ENCODE measurements around the gene CAD.
A peak's percentile ranks its signal among the peaks of the same experiment; 100 is the strongest.
"Not testable (repeated sequence)": the region's sequence is repeated elsewhere in the genome, so short reads cannot be mapped to it uniquely, and the experiment has no call there.

The CAD gene

DNA sequence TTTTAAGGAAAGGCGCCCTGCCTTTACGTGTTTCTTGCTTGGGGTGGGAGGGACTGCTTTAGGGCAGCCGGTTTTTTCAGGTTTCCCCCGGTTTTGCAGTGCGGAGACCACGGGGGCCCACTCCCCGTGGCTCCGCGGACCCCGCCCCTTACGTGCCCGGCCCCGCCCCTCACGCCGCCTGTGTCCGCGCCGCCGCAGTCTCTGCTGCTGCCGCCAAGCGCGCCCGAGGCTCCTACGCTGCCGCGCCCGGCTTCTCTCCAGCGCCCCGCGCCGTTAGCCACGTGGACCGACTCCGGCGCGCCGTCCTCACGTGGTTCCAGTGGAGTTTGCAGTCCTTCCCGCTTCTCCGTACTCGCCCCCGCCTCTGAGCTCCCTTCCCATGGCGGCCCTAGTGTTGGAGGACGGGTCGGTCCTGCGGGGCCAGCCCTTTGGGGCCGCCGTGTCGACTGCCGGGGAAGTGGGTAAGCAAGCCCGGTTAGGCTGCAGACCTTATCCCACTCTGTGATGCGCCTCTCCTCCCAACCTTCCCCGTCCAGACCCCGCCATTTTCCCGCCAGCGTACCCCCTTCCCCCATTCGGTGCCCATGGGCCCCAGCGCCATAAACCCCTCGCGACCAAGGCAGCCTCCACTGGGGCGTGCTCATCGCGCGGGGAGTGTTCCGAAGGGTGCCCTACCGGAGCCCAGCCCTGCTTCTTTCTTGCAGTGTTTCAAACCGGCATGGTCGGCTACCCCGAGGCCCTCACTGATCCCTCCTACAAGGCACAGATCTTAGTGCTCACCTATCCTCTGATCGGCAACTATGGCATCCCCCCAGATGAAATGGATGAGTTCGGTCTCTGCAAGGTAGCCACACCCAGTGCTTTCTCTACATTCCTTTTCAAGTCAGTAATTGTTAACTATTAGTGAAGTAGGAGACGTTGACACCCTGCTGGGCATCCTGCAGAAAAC is at the start of gene CAD:
Gene CAD (plus strand): TSS at position 197 of the 949 bp plus-strand sequence. CDS start 183 bp downstream, at position 380.
- peak; percentile 69 for DNase-seq (ENCODE audit: low read depth)

DNA sequence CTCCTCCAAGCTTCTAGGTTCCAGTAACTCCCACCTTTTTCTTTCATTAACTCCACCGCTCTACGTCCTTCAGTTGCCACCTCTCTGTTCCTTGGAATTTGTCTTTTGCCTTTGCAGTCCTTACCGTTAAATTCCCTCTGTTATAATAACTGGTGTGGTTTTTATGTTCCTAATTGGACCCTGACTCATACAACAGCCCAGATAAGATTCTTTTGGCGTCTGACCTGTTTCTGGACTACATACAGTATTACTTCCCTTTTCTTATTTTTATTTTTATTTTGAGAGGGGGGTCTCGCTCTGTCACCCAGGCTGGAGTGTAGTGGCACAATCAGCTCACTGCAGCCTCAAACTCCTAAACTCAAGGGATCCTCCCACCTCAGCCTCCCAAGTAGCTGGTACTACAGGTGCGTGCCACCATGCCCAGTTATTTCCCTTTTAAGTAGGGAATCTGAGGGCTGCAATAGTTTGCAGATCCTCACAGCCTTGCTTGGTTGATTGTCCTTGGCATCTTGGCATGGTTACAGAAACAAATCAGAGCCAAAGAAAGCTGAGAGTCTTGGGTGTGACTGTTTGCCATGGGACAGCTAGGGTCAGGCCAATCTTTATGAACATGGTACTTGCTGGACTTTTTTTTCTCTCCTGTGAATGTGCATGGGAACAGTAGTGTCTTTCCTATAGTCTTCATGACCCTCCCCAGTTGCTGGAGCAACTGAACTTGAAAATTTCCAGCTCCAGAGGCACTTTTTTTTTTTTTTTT is 46.4 kb upstream of the CAD start:
- DNase-seq (ENCODE audit: low read depth): no peak

DNA sequence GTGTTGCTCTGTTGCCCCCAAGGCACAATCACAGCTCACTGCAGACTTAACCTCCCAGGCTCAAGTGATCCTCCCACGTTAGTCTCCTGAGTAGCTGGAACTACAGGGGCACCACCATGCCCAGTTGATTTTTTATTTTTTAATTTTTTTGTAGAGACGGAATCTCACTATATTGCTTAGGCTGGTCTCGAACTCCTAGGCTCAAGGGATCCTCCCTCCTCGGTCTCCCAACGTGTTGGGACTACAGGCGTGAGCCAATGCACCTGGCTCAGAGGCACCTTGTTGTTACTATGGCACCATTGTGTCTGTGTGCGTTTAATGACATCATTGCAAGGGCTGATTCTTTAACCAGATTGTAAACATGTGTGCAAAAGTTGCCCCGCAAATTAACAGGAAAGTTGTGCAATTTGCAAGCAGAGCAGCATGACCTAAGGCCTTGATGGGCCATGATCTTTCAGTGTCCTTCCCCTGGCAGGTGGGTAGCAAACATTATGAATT is 45.8 kb upstream of the CAD start:
- DNase-seq (ENCODE audit: low read depth): no peak

DNA sequence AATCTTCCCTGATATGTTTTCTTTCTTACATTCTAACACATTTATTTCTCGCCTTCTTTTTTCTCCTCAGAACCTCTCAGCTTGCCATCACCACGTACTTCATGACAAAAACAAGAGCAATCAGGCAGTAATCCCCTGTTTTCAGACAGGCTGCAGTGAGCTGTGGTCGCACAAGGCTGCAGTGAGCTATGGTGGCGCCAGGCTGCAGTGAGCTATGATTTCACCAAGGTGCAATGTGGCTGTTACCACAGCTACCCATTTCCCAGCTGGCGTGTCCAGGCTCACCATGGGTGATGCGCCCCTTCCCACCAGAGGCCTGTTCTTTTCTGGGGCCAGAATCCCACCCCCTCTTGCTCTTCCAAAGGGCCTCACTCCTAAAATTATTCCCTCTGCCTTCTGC is 42.5 kb upstream of the CAD start:
- no peak for DNase-seq (ENCODE audit: low read depth)

DNA sequence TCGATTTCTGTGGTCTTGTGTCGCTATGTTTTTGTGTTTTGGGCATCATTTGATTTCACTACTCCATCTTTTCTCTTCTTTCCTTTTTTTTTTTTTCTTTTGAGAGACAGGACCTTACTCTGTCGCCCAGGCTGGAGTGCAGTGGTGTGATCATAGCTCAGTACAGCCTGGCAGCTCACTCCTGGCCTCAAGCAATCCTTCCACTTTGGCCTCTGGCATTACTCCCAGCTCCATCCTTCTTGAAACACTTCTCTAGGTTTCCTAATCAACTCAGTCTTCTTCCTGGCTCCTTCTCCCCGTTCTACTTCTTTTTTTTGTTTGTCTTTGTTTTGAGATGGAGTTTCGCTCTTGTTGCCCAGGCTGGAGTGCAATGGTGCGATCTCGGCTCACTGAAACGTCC is 41.8 kb upstream of the CAD start:
- DNase-seq (ENCODE audit: low read depth): peak; percentile 31

DNA sequence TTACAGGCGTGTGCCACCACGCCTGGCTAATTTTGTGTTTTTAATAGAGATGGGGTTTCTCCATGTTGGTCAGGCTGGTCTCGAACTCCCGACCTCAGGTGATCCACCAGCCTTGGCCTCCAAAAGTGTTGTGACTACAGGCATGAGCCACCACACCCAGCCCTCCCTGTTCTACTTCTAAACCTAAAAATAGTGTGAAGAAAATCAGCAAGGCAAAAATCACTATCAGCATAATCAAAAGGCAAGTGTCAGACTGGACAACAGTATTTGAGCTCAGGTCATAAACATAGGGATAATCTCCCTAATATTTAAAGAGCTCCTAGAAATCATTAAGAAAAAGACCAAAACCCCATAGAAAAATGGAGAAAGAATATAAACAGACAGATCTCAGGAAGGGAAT is 41.4 kb upstream of the CAD start:
- not testable (repeated sequence) for DNase-seq (ENCODE audit: low read depth)

DNA sequence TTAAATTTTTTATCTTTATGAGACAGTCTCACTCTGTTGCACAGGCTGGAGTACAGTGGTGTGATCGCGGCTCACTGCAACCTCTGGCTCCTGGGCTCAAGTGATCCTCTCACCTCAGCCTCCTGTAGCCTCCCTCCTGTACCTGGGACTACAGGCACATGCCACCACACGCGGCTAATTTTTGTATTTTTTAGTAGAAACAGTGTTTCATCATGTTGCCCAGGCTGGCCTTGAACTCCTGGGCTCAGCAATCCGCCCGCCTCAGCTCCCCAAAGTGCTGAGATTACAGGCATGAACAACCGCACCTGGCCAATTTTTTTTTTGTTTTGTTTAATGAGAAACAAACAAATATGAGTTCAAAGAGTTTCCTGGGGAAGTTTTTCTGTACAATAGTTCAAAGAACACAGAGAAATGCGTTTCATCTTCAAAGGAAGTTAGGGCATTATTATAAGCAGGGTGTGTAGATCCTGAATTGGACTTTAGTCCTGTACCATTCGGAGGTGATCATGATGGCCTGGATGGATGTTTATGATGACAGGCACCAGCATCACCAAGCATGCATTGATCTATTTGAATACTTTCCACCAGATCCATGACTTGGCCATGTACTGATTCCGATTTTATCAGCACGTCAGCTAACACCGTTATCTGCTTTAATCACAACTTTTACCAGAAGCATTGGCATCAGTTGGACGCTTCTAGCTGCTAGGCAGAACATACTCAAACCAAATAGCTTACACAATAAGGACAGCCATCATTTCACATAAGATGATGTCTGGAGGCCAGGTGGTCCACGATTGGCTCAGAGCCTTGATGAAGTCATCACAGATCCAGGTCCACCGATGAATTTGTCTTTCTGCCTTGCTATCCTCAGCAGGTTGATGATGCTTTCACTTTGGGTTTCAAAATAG is 39.5 kb upstream of the CAD start:
- DNase-seq (ENCODE audit: low read depth): no peak

DNA sequence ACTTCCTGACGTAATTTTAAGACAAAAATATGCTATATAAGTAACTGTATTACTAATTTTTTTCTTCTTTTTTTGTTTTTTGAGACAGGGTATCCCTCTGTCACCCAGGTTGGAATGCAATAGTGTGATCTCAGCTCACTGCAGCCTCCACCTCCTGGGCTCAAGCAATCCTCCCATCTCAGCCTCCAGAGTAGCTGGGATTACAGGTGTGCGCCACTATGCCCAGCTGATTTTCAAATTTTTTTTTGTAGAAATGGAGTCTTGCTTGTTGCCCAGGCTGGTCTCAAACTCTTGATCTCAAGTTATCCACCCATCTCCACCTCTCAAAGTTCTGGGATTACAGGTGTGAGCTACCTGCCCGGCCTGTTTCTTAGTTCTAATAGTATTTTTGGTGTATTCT is 38.7 kb upstream of the CAD start:
- no peak for DNase-seq (ENCODE audit: low read depth)

DNA sequence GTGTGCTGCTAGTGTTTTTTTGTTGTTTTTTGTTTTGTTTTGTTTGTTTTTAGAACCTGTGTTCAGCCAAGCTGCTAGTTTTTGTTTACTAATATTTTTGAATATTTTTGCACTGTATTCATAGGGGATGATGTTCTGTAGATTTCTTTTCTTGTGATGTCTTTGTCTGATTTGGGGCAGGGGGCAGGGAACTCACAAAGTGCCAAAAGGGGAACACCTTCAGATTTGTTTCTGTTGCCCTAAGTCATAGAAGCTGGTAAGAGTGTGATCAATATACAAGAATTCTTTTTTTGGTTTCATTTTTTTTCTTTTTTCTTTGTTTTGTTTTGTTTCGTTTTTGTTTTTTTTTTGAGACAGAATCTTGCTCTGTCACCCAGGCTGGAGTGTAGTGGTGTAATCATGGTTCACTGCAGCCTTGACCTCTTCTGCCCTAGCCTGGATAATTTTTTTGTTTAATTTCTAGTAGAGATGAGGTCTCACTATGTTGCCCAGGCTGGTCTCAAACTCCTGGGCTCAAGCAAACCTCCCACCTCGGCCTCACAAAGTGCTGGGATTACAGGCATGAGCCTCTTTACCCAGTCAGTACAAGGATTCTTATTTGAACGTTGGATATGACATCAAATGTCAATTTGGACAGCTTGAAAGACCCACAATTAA is 37.7 kb upstream of the CAD start:
- no peak for DNase-seq (ENCODE audit: low read depth)

DNA sequence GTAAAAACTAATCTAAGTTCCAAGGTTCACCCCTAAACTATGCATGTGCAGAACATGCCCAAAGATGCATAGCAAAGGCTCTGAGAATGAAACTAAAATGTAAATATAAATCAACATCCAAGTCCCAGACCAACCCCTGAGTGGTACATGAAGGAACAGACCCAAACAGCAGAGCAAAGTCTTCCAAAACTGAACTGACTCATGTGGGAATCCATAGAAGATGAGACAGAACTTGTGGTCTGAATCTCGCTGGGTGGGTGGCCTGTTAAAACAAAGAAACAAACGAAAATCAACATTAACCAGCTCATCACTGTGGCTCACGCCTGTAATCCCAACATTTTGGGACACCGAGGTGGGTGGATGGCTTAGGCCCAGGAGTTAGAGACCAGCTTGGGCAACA is 34.8 kb upstream of the CAD start:
- DNase-seq (ENCODE audit: low read depth): peak; percentile 77

DNA sequence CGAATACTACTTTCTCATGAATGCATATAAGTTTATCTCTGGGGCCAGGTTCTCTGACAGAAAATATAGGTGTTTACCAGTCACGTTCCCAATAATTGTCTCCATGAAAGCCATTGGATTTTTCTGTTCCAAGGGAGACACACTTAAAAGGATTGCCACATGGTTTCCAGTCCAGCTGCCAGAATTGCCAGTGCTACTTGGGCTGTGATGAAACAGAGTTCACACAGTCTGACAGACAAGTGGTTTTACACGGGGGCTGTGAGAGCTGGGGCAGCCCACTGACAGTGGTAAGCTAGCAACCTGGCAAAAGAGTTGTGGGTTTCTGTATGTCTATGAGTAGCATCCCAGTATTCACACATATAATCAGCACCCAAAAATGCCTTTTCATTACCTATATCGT is 33.1 kb upstream of the CAD start:
- peak; percentile 52 for DNase-seq (ENCODE audit: low read depth)

DNA sequence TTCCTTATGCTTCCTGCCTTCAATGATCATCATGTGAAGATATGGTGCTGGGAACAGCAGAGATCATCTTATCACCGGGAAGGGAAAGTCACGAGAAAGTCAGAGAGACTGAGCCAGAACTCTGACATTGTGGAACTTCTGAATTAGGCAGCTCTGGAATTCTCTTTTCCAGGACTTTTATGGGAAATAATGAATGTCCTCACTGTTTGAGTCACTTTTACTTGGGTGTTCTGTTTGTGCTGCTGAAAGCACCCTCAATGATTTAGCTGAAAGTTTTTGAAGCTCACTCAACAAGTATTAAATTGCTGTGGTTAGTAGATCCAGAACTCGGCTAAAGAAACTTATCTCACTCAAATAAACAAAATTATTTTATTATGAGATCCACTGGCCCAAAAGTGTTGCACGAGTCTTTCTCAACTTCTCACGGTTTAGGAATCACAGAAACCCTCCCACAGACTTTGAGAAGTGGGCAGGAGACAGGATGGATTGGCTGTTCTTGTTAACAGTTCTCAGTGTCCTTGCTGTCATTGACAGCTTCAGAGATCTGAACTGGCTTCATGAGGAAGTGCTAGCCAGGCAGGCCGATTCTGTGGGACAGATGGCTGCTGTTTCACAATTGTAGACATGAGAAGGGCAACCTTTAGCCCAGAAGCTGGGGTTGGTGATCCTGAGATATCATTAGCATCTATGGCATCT is 31.7 kb upstream of the CAD start:
- peak; percentile 92 for DNase-seq (ENCODE audit: low read depth)

DNA sequence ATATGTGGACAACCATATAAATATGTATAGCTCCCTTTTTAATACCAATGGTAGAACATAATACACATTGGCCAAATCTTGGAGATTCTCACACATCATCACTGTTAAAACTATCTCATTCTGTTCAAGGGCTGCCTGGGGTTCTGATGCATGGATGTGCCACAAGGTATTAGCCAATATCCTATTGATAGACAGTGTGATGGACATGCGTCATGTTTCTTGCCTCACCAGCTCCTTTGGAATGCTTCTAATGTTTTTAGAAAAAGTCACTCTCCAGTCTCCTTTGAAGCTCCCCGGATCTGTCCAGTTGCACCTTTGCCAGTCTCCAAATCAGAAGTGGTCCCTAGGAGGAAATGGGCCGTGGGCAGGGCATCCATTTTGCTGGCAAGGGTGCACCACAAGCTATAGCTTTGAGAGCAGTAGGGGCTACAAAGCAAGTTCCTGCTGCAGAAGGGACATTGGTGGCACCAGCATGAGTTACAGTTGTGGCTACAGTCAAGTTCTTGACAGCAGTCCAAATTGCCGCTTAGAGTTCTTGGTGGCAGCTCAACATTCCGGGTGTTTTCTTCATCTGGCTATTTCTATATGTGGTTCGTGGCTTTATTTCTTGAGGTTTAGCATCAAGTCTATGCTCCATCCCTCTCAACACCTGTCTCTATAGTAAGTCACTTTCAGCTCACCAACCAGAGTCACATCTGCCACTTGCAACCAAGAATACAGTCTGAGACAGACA is 30.4 kb upstream of the CAD start:
- DNase-seq (ENCODE audit: low read depth): no peak

DNA sequence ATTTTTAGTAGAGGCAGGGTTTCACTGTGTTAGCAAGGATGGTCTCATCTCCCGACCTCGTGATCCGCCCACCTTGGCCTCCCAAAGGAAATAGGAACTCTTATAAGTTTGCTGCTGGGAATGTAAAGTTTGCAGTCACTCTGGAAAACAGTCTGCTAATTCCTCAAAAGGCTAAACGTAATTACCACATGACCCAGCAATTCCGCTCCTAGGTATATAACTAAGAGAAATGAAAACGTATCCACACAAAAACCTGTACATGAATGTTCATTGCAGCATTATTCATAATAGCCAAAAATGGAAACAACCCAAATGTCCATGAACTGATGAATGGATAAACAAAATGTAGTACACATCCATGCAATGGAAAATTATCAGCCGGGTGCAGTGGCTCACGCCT is 27.2 kb upstream of the CAD start:
- DNase-seq (ENCODE audit: low read depth): no peak

DNA sequence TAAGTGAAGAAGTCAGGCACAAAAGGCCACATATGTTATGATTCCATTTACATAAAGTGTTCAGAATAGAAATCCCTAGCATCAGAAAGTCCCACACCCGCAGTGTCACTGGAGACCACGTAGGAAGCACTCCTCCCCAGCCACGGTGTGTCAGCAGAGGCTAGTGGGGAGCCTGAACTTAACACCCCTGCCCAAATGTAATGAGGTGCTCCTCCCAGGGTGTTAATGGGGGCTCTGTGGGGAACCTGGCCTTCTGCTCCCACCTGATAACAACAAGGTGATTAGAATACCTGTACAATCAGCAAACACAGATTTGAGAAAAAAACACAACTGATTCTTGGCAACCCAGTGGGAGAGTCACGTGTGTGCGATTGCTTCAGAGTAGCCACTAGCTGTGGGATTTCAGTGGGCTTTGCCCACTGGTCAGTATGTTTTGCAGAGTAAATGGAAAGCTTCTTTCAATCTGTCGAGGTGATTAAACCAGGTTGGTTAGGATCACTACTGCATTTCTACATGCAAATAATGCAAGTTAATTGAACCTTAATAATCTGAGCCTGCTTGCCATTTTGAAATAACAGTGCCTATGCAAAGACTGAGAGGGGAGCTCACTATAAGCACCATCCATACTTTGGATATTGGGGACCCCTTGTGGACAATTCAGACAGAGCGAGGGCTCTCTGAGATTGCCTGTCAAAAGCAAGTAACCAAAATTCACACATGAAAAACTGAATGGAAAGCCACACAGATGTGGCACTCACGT is 25.9 kb upstream of the CAD start:
- peak; percentile 71 for DNase-seq (ENCODE audit: low read depth)

DNA sequence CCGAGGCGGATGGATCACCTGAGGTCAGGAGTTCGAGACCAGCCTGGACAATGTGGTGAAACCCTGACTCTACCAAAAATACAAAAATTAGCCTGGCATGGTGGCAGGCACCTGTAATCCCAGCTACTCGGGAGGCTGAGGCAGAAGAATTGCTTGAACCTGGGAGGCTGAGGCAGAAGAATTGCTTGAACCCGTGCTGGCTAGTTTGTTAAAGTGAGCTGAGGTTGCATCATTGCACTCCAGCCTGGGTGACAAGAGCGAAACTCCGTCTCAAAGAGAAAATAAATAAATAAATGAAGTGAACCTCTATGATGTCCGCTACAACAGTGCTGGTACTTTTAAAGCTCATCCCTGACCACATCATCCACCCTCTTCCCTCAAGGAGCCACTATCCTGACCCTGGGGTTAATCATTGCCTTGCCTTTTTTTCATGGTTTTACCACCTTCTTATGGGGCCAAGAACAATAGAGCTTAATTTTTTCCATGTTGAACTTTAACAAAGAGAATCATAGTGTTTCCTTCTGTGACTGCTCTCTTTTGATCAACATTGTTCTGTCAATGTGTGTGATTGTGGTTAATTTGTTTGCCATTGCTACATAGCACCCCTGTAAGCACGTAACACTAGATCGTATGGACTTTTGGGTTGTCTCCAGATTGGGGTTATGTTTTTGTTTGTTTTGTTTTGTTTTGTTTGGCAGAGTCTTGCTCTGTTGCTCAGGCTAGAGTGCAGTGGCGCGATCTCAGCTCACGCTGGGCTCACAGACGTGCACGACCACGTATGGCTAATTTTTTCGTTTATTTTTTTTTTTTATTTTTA is 22.4 kb upstream of the CAD start:
- DNase-seq (ENCODE audit: low read depth): peak; percentile 25

DNA sequence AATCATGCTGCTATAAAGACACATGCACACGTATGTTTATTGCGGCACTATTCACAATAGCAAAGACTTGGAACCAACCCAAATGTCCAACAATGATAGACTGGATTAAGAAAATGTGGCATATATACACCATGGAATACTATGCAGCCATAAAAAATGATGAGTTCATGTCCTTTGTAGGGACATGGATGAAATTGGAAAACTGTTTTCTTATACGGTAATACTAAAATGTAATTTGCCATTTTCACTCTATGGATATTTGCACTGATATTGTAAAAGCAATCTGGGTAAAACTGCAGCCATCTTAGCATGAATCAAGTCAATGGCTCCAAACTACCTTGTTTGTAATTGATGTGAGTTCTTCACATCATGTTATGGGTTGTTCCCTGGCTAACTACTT is 21.4 kb upstream of the CAD start:
- not testable (repeated sequence) for DNase-seq (ENCODE audit: low read depth)

DNA sequence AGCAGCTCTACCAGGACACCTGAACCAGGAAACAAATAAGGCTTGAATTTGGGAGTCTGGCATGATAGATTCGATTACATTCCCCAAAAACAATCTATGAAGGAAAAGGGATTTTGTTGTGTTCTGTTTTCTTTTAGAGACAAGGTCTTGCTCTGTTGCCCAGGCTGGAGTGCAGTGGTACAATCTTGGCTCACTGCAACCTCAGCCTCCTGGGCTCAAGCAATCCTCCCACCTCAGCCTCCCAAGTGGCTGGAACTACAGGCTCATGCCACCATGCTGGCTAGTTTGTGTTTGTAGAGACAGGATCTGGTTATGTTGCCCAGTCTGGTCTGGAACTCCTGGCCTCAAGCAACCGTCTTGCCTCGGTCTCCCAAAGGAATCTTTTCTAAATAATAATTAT is 19.1 kb upstream of the CAD start:
- not testable (repeated sequence) for DNase-seq (ENCODE audit: low read depth)
